Stimulated activated CD4-positive, alpha-beta T cell treated with anti-CD3 and anti-CD28 coated beads, Interleukin-15, amount 100 ng/mL, for 24 hours (primary cell): ENCODE data around the gene SNHG17.
"Not testable (repeated sequence)": the region's sequence is repeated elsewhere in the genome, so short reads cannot be mapped to it uniquely, and the experiment has no call there.

Source experiments
- DNase-seq: peaks from one replicate; pipeline ENCODE4 v3.0.0-alpha.2; 2020

Gene SNHG17

GRCh38 chr20:38418509-38419204 lies 16.5 kb downstream of the SNHG17 start:
- no peak for DNase-seq

- DNase-seq = no peak
Measured at GRCh38 chr20:38414769-38415450, 20.2 kb downstream of the SNHG17 start.

GRCh38 chr20:38412877-38413577 lies 22.1 kb downstream of the SNHG17 start:
- DNase-seq = no peak

- not testable (repeated sequence) for DNase-seq
Measured at GRCh38 chr20:38407822-38408221, 27.3 kb downstream of the SNHG17 start.

GRCh38 chr20:38407321-38407720 lies 27.8 kb downstream of the SNHG17 start:
- no peak for DNase-seq

- no peak for DNase-seq
Measured at GRCh38 chr20:38406476-38406875, 28.7 kb downstream of the SNHG17 start.

DNA sequence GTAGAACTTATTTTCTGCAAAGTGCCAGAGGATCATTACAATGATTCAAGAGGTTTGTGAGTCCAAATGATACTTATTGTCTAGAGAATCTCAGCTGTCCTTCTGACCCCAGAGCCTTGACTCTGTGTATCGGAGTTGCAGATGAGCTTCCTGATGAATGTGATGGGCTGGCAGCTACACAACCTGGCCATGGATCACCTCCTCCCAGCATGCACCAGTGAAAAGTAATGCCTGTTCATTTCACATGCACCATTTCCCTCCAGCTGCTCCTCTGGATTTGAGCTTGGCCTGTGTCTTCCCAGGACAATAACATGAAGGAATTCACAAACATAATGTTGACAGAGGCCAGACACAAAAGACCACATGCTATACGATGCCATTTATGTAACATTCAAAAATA lies 30.0 kb downstream of the SNHG17 start:
- DNase-seq = no peak

DNA sequence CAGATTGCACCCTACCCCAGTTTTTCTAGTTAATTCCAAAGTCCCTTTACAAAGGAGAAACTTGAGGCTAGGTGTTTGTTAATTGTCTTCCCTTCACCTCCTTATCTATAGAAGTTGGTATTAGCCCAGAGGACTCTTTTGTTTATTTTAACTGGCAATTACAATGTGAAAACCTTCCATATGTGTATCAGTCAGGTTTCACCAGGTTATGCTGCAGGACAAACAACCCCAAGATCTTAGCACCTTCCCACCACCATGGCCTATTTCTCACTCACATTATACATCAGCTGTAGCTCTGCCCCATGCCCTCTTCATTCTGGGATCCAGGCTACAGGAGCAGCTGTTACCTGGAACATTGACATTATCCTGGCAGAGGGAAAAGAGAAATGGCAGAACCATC lies 31.1 kb downstream of the SNHG17 start:
- DNase-seq = no peak

DNA sequence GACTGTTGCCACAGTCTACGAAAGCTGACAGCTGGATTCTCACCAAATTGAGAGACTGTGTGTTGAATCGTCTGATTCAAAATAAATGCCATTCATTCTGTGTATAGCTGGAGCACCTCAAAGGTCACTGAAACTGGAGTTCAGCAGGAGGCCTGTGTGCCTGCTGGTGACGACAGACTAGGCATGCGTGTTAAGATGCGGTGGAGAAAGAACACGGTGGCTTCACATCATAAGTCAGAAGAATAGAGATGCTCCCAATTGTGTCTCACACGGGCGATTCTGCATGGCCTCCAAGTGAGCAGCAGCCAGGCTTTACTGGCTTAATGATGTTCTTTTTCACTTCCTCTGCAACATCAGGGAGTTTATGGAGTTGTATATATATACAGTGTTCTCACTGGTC lies 32.3 kb downstream of the SNHG17 start:
- DNase-seq = no peak

GRCh38 chr20:38402089-38402488 lies 33.0 kb downstream of the SNHG17 start:
- no peak for DNase-seq

- DNase-seq = not testable (repeated sequence)
Measured at GRCh38 chr20:38395751-38396395, 39.3 kb downstream of the SNHG17 start.

GRCh38 chr20:38395165-38395564 lies 40.0 kb downstream of the SNHG17 start:
- DNase-seq = no peak

- no peak for DNase-seq
Measured at GRCh38 chr20:38393259-38393658, 41.9 kb downstream of the SNHG17 start.

GRCh38 chr20:38392356-38392755 lies 42.8 kb downstream of the SNHG17 start:
- DNase-seq = no peak

GRCh38 chr20:38387953-38388352 lies 47.2 kb downstream of the SNHG17 start:
- no peak for DNase-seq

DNA sequence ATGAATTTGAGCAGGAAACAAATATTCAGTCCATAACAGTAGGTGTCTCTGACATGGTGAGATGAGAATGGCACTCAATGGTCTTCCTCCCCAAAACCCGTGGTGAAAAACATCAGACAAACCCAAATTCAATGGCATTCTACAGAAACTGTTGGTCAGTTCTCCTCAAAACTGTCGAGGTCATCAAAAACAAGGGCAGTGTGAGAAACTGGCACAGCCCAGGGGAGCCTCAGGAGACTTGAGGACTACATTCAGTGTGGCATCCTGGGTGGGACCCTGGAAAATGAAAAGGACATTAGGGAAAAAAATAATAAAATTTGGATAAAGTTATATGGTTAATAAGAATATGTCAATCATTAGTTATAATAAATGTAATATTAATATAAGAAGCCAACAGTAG lies 48.3 kb downstream of the SNHG17 start:
- no peak for DNase-seq

DNA sequence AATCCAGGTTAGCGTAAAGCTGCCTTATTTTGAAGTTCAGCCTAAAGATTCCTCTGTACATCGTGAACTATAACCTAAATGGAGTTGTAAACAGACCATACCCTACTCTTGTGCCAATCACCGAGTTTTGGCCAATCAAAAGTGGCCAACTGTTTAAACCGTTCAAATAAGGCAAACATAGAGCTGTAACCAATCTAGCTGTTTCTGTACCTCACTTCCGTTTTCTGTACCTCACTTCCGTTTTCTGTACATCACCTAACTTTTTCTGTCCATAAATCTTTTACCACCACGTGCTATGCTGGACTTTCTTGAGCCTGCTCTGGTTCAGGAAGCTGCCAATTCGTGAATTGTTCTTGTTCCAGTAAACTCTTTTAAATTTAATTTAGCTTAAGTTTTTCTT lies 49.1 kb downstream of the SNHG17 start:
- no peak for DNase-seq

- DNase-seq = no peak
Measured at GRCh38 chr20:38383147-38383546, 52.0 kb downstream of the SNHG17 start.

DNA sequence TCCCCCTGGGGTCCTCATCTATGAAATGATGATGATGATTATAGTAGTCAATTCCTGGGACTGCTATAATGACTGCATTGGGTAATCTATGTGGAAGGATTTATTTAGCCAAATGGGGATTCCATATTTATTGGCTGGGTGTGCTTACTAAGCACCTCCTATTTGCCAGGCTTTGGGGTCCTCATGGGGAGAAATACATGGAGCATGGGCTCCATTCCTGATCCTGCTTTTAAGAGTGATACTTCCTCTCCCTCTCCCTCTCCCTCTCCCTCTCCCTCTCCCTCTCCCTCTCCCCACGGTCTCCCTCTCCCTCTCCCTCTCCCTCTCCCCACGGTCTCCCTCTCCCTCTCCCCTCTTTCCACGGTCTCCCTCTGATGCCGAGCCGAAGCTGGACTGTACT lies 57.3 kb downstream of the SNHG17 start:
- not testable (repeated sequence) for DNase-seq

- DNase-seq = no peak
Measured at GRCh38 chr20:38377039-38377685, 58.0 kb downstream of the SNHG17 start.

GRCh38 chr20:38373898-38374297 lies 61.2 kb downstream of the SNHG17 start:
- no peak for DNase-seq

DNA sequence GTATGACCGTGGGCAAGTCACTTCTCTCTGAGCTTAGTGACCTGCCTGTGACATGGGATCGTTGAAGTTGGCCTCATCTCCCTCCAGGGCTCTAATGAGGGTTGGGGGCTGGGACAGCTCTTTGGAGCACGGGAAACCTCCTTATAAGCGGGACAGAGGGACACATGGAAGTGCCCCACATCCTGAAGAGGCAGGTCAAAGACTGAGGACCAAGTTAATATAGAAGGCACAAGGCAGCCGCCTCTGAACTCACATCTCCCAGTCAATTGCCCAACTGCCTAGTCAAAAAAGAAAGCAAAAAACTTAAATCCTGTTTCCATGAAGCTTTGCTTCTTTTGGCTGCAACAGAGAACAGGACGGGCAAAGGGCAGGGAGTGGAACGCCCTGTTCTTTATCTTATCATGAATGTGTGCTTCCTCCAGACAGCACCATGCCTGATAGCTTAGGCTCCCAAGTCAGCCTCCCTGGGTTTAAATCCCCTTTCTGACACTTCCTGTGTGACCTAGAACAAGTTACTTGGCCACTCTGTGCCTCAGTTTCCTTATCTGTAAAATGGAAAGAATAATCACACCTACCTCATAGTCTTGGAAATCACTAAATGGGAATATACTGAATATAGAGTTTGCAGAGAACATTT lies 61.8 kb downstream of the SNHG17 start:
- DNase-seq = no peak

DNA sequence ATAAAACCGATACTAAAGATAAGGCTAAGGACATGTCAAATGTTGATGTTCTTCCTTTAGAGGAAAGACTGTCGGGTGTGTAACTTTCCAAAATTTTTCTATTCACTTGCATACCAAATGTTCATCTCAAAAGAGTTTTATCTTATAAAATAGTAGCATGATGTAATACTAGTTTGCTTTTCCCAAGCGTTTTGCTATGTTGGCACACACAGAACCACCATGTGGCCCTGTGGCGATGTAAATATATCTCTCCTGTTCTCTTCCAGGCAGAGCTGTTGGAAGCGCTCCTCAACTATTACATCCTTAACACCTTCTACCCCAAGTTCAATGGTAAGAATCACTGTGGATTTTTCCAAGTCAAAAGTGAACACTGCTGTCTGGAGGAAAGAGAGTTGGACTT lies 62.3 kb downstream of the SNHG17 start:
- DNase-seq = no peak
